ENCODE results near the gene PDE6H. TPM values are rescaled to one million over a fixed set of nuclear protein-coding genes. Genes with fewer than 3 reads are reported as not detected.

Gene PDE6H
- polyA plus RNA-seq, 1 donor (not counting 4 experiments of a cell fraction or from before 2014, with no cell fraction given): not detected

DNA sequence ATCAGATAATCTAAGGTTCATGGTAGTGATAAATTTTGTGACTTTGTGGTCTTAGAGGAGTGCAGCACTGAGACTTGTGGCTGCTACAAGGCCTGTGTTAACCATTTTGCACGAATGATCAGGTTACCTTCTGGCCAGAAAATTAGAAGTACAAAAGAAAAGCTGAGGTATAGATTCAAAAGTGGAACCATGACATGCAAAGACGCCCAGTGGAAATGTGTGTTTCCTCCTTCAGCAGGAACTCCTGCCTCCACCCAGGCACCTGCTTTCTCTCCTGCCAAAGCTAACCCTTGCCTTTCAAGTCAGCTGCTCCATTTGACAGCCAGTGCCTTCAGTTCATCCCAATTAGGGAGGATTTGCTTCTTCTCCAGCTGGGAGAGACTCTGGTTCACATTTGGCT is 10.1 kb downstream of the PDE6H start:
- TF ChIP-seq EZH2 (IDR thresholded peaks at IDR 0.05; ENCODE audit: low read length): no peak
- TF ChIP-seq, protein P1, sequence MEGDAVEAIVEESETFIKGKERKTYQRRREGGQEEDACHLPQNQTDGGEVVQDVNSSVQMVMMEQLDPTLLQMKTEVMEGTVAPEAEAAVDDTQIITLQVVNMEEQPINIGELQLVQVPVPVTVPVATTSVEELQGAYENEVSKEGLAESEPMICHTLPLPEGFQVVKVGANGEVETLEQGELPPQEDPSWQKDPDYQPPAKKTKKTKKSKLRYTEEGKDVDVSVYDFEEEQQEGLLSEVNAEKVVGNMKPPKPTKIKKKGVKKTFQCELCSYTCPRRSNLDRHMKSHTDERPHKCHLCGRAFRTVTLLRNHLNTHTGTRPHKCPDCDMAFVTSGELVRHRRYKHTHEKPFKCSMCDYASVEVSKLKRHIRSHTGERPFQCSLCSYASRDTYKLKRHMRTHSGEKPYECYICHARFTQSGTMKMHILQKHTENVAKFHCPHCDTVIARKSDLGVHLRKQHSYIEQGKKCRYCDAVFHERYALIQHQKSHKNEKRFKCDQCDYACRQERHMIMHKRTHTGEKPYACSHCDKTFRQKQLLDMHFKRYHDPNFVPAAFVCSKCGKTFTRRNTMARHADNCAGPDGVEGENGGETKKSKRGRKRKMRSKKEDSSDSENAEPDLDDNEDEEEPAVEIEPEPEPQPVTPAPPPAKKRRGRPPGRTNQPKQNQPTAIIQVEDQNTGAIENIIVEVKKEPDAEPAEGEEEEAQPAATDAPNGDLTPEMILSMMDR (optimal IDR thresholded peaks at IDR 0.05 in 1 of 3, IDR thresholded peaks at IDR 0.05 in 1 of 3, conservative IDR thresholded peaks at IDR 0.05 in 1 of 3; ENCODE audit: extremely low read depth in 1 of 3, insufficient read depth in 2 of 3, low read length in 3 of 3): no peak
- Histone ChIP-seq H3K9me3 (ENCODE audit: control insufficient read depth, low read depth, low read length) (no peaks in the 10 kb centered on the region), H3K27ac (ENCODE audit: control insufficient read depth, insufficient read depth, low read length) (no peak overlapping the region), H2AFZ (ENCODE audit: control insufficient read depth, low read length) (no peak overlapping the region), H3K9me1 (ENCODE audit: control insufficient read depth, extremely low read depth, insufficient read depth, low read length) (no peaks in the 10 kb centered on the region), H3K4me1 (ENCODE audit: control insufficient read depth, extremely low read depth, insufficient read depth, low read length) (no peaks in the 10 kb centered on the region), H3K79me2 (ENCODE audit: control insufficient read depth, insufficient read depth, low read length) (no peaks in the 10 kb centered on the region), H3K9ac (ENCODE audit: control insufficient read depth, extremely low read depth, insufficient read depth, low read length) (no peak overlapping the region), H3K36me3 (ENCODE audit: control insufficient read depth in 2 of 2, extremely low read depth in 1 of 2, insufficient read depth in 2 of 2, low read length in 2 of 2) (no peaks in the 10 kb centered on the region), H3K4me3 (ENCODE audit: control insufficient read depth in 2 of 3, extremely low read depth in 1 of 3, insufficient read depth in 2 of 3, low read depth in 1 of 3, low read length in 3 of 3) (no peak overlapping the region), H3K4me2 (ENCODE audit: control insufficient read depth, extremely low read depth, insufficient read depth, low read depth, low read length) (no peak overlapping the region), H4K20me1 (ENCODE audit: control insufficient read depth, extremely low read depth, insufficient read depth, low read length) (no peaks in the 10 kb centered on the region), H3K27me3 (ENCODE audit: control insufficient read depth, extremely low read depth, insufficient read depth, low read length) (no peaks in the 10 kb centered on the region)
- dilution Hi-C loops (cut with MboI; ENCODE audit: extremely low pct_ligation_motif_present, low sequenced_read_pairs): no loop called here
- FAIRE-seq: no peak
- no peak for DNase-seq (ENCODE audit: low read depth, low spot score)

DNA sequence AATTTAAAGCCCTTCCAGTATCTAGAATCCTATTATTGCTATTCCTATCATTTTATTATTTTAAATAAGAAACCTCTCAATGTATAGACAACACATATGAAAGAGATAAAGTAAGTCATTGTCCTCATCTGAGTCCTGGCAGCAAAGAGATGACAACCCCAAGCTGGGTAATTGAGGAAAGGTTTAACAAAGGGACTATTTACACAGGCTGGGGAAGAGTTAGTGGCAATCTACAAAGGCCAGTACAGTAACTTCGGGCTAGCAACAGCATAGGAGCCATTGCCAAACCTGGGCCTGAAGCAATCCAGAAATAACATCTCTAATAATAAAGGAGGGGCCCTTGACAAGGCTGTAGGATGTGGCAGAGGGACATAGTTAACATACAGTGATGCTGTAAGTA is 11.2 kb downstream of the PDE6H start:
- Histone ChIP-seq H3K36me3 (ENCODE audit: control insufficient read depth in 2 of 2, extremely low read depth in 1 of 2, insufficient read depth in 2 of 2, low read length in 2 of 2) (no peaks in the 10 kb centered on the region), H3K9me1 (ENCODE audit: control insufficient read depth, extremely low read depth, insufficient read depth, low read length) (no peaks in the 10 kb centered on the region), H3K27me3 (ENCODE audit: control insufficient read depth, extremely low read depth, insufficient read depth, low read length) (no peaks in the 10 kb centered on the region), H3K9ac (ENCODE audit: control insufficient read depth, extremely low read depth, insufficient read depth, low read length) (no peak overlapping the region), H3K4me3 (ENCODE audit: control insufficient read depth in 2 of 3, extremely low read depth in 1 of 3, insufficient read depth in 2 of 3, low read depth in 1 of 3, low read length in 3 of 3) (no peak overlapping the region), H3K4me2 (ENCODE audit: control insufficient read depth, extremely low read depth, insufficient read depth, low read depth, low read length) (no peak overlapping the region), H3K9me3 (ENCODE audit: control insufficient read depth, low read depth, low read length) (no peaks in the 10 kb centered on the region), H3K79me2 (ENCODE audit: control insufficient read depth, insufficient read depth, low read length) (no peaks in the 10 kb centered on the region), H4K20me1 (ENCODE audit: control insufficient read depth, extremely low read depth, insufficient read depth, low read length) (no peaks in the 10 kb centered on the region), H3K4me1 (ENCODE audit: control insufficient read depth, extremely low read depth, insufficient read depth, low read length) (no peaks in the 10 kb centered on the region), H2AFZ (ENCODE audit: control insufficient read depth, low read length) (no peak overlapping the region), H3K27ac (ENCODE audit: control insufficient read depth, insufficient read depth, low read length) (no peak overlapping the region)
- dilution Hi-C loops (cut with MboI; ENCODE audit: extremely low pct_ligation_motif_present, low sequenced_read_pairs): no loop called here
- DNase-seq (ENCODE audit: low read depth, low spot score): no peak
- TF ChIP-seq, protein P1 (optimal IDR thresholded peaks at IDR 0.05 in 1 of 3, IDR thresholded peaks at IDR 0.05 in 1 of 3, conservative IDR thresholded peaks at IDR 0.05 in 1 of 3; ENCODE audit: extremely low read depth in 1 of 3, insufficient read depth in 2 of 3, low read length in 3 of 3): no peak
- no peak for TF ChIP-seq EZH2 (IDR thresholded peaks at IDR 0.05; ENCODE audit: low read length)
- no peak for FAIRE-seq

Measured in keratinocyte (primary cell).